Thyroid gland (tissue), 4 donors: Measurements from ENCODE around the gene GPR149. TPM values are rescaled to one million over a fixed set of nuclear protein-coding genes. Genes with fewer than 3 reads are reported as not detected.
"Not testable (repeated sequence)": the region's sequence is repeated elsewhere in the genome, so short reads cannot be mapped to it uniquely, and the experiment has no call there.

Experiments
- DNase-seq, 2 donors: peaks; one replicate each; pipeline ENCODE4 v3.0.0-alpha.2; 2019
- H3K27ac ChIP-seq, 3 donors: fragments of 200-600 bp; sonication (generic); 1 replicate in 2 of 3; 2 replicates in 1 of 3; pipeline ENCODE4 v1.5.1; 2016 to 2019; ENCODE audit warnings: mild to moderate bottlenecking in 1 of 3, moderate library complexity in 1 of 3
- H3K27me3 ChIP-seq: fragments of 200-600 bp; sonication (generic); one replicate; pipeline ENCODE4 v1.5.1; 2019
- H3K36me3 ChIP-seq, 2 donors: fragments of 200-600 bp; sonication (generic); one replicate each; pipeline ENCODE4 v1.5.1; 2016 to 2019
- H3K4me1 ChIP-seq, 2 donors: fragments of 200-600 bp; sonication (generic); one replicate each; pipeline ENCODE4 v1.5.1; 2017 to 2019
- H3K4me3 ChIP-seq, 3 donors: fragments of 200-600 bp; sonication (generic); replicated peaks in 1 of 3; 1 replicate in 2 of 3; 2 replicates in 1 of 3; pipeline ENCODE4 v1.5.1; 2016; ENCODE audit warnings: mild to moderate bottlenecking in 1 of 3
- H3K9me3 ChIP-seq: fragments of 200-600 bp; sonication (generic); one replicate; pipeline ENCODE4 v1.5.1; 2017
- POLR2A ChIP-seq, 2 donors: fragments of 450-650 bp; IDR thresholded peaks; one replicate each; pipeline ENCODE4 v1.6.1; 2017; ENCODE audit warnings: antibody characterized with exemption in 2 of 2, mild to moderate bottlenecking in 2 of 2, moderate library complexity in 1 of 2
- WGBS, 2 donors: methylation state at CpG; one replicate each; pipeline ENCODE4 v1.1.5; 2017; 5-methylcytosine and 5-hydroxymethylcytosine counted together
- intact Hi-C: fragments of 100-400 bp; cut with DNase I; formaldehyde crosslinking; loops from one replicate; pipeline ENCODE4 v1.15.1; 2023
- total RNA-seq, 4 donors: library from RNA; depleted of rRNA; stranded (reverse); fragments of >200 nt; gene quantifications; one replicate each; pipeline ENCODE4 v1.2.3, GENCODE V29; 2016
- TF ChIP-seq, protein P1 (sequence below), 6 experiments: fragments of 200-600 bp in 3 of 6; fragments of 450-650 bp in 3 of 6; sonication (generic) in 3 of 6; IDR thresholded peaks; one replicate each; pipeline ENCODE4 v1.5.1; 2016 to 2019; ENCODE audit warnings: antibody characterized with exemption in 6 of 6, mild to moderate bottlenecking in 2 of 6, inconsistent platforms in 1 of 6, moderate library complexity in 1 of 6

The GPR149 gene
- total RNA-seq, 4 donors from 2014 or later: 0.11 TPM; not detected in 3

DNA sequence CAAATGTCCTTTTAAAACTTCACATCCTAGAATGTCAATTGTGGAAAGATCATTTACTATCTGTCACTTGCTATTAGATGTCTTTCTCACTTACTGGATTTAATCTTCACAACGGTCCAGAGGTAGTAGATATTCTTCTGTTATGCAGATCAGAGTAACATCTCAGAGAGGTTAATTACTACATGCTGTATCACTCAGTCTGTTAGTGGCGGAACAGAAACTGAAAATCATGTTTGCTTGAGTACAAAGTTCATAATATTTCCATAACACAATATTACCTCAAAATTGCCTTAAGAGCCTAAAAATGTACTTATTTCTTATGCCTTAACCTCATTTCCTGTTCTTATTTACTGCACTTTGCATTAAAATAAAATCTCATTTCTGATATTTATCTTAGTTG is 28.6 kb upstream of the GPR149 start:
- intact Hi-C loops: no loop called here
- DNase-seq: no peak
- TF ChIP-seq, protein P1, sequence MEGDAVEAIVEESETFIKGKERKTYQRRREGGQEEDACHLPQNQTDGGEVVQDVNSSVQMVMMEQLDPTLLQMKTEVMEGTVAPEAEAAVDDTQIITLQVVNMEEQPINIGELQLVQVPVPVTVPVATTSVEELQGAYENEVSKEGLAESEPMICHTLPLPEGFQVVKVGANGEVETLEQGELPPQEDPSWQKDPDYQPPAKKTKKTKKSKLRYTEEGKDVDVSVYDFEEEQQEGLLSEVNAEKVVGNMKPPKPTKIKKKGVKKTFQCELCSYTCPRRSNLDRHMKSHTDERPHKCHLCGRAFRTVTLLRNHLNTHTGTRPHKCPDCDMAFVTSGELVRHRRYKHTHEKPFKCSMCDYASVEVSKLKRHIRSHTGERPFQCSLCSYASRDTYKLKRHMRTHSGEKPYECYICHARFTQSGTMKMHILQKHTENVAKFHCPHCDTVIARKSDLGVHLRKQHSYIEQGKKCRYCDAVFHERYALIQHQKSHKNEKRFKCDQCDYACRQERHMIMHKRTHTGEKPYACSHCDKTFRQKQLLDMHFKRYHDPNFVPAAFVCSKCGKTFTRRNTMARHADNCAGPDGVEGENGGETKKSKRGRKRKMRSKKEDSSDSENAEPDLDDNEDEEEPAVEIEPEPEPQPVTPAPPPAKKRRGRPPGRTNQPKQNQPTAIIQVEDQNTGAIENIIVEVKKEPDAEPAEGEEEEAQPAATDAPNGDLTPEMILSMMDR (IDR thresholded peaks at IDR 0.05): no peak
- TF ChIP-seq POLR2A (IDR thresholded peaks at IDR 0.05): no peak
- Histone ChIP-seq H3K9me3 (no peaks in the 10 kb centered on the region), H3K27ac (no peak overlapping the region), H3K4me3 (no peak overlapping the region), H3K27me3 (no peaks in the 10 kb centered on the region), H3K36me3 (no peaks in the 10 kb centered on the region), H3K4me1 (no peaks in the 10 kb centered on the region)
- WGBS, 2 donors: 79 to 84% methylated on average over 2 of the region's 2 CpGs

DNA sequence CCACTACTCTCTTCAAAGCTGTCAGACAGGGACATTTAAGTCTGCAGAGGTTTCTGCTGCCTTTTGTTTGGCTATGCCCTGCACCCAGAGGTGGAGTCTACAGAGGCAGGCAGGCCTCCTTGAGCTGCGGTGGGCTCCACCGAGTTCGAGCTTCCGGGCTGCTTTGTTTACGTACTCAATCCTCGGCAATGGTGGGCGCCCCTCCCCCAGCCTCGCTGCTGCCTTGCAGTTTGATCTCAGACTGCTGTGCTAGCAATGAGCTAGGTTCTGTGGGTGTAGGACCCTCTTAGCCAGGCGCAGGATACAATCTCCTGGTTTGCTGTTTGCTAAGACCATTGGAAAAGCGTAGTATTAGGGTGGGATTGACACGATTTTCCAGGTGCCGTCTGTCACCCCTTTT is 9.1 kb upstream of the GPR149 start:
- intact Hi-C loops, H3K27me3 ChIP-seq, H3K4me3 ChIP-seq, DNase-seq, H3K27ac ChIP-seq, H3K36me3 ChIP-seq, H3K9me3 ChIP-seq, H3K4me1 ChIP-seq: not testable (repeated sequence)
- WGBS, 2 donors: 89 to 93% methylated on average over 11 to 12 of the region's 12 CpGs

DNA sequence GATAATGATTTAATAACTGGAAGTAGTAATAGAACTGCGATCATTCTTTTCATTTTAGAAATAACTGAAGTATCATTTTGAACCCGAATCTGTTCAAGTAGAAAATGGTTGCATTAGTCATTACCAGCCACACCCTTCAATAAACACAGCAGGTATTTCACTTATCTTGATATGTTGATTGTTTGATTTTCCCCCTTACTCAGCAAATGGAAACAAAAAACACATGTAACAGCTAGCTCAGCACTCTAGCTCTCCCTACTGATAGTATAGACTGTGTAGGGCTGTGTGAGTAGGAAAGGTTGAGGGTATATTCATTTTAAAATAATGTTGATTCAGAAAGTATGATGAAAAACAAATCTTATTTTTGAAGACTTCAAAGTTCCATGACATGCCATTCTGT is 1.1 kb upstream of the GPR149 start:
- no peak overlapping the region for H3K27ac ChIP-seq
- intact Hi-C loops: no loop called here
- no peak for TF ChIP-seq POLR2A (IDR thresholded peaks at IDR 0.05)
- TF ChIP-seq, protein P1 (IDR thresholded peaks at IDR 0.05): no peak
- no peaks in the 10 kb centered on the region for H3K36me3 ChIP-seq
- WGBS, 2 donors: 83 to 91% methylated on average over 2 of the region's 2 CpGs
- DNase-seq: no peak
- H3K9me3 ChIP-seq: no peaks in the 10 kb centered on the region
- peaks cover 8% of the 10 kb centered on the region for H3K27me3 ChIP-seq
- H3K4me1 ChIP-seq: peaks cover 13 to 14% of the 10 kb centered on the region in 2 donors
- H3K4me3 ChIP-seq: no peak overlapping the region

DNA sequence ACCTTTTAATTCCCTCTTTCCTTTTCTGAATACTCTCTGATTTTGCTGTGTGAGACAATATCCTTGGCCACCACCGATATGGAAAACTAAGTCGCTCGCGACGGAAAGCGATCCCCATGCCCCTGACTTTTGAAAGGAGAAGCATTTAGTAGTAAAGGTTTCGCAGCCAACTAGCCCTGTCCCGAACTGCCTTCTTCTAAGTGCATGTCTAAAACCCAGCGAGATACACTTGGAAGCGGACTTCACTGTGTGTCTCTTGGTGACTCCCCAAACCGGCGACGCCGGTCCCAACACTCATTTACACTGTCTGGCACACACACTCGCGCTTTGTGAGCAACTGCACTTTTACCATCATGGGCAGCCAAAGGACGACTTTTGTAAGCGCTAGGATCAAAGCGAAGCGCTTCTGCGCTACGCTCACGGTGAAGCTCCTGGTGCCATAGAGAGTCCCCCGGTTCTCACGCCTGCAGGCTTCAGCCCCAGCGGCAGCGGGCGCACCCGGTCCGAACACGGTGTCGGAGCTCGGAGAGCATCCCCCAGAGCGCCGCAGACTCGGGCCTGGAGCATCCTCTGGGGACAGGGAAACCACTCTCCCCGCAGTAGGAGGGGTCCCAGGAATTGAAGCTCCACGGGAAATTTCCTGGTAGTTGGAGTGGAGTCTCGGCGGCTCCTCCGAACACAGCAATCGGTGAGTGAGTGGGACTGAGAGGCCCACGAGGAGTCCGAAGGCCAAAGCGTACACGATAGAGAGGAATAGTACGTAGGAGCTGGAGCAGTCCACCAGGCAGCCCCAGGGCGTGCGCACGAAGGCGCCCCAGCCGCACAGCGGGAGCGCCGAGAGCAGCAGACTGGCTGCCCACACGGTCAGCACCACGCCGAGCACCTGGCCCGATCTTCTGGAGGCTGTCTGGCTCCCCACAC is 1.4 kb downstream of the GPR149 start:
- peak in 1 of 2 donors; percentile 5 for DNase-seq
- 2 to 6% methylated on average over 23 to 41 of the region's 59 CpGs for WGBS, 2 donors
- H3K4me3 ChIP-seq: no peak overlapping the region
- no peak overlapping the region for H3K27ac ChIP-seq
- H3K36me3 ChIP-seq: no peaks in the 10 kb centered on the region
- intact Hi-C loops: no loop called here
- TF ChIP-seq, protein P1 (IDR thresholded peaks at IDR 0.05): no peak
- no peak for TF ChIP-seq POLR2A (IDR thresholded peaks at IDR 0.05)
- peaks cover 13 to 14% of the 10 kb centered on the region in 2 donors for H3K4me1 ChIP-seq
- H3K27me3 ChIP-seq: peaks cover 8% of the 10 kb centered on the region
- H3K9me3 ChIP-seq: no peaks in the 10 kb centered on the region

DNA sequence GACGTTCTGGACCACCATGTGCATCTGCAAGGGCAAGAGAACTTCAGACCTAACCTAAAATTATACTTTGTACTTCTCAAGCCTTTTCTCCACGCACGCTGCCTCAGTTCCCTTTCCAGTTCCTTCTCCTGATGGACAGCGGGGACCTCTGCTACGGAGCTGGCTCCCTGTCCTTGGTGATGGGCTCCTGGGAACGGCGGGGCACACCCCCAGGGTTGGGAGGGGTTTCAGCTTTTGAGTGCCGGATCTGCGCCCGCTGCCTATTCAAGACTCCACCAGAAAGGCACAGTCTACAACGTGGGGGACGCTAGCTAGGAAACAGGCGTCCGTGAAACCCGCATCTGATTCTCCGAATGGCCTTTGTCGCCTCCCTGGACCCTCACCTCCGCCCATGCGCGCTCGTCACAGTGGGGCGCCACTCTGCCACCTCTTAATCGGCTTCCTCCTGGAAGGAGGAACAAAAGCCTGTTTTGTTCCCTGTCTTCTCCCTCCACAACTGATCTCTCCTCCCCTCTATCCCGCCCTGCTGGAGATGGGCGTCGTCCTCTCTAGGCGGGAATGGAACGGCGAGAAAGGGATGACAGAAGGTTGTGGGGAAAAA is 2.2 kb downstream of the GPR149 start:
- intact Hi-C loops: no loop called here
- no peak for DNase-seq
- Histone ChIP-seq H3K36me3 (no peaks in the 10 kb centered on the region), H3K9me3 (no peaks in the 10 kb centered on the region), H3K4me1 (peaks cover 13 to 14% of the 10 kb centered on the region in 2 donors), H3K27me3 (peaks cover 8% of the 10 kb centered on the region), H3K4me3 (no peak overlapping the region), H3K27ac (no peak overlapping the region)
- WGBS, 2 donors: 4 to 7% methylated on average over 24 to 29 of the region's 29 CpGs
- TF ChIP-seq, protein P1 (IDR thresholded peaks at IDR 0.05): no peak
- TF ChIP-seq POLR2A (IDR thresholded peaks at IDR 0.05): no peak
